ENCODE results near the gene DEPP1.

DEPP1 gene

DNA sequence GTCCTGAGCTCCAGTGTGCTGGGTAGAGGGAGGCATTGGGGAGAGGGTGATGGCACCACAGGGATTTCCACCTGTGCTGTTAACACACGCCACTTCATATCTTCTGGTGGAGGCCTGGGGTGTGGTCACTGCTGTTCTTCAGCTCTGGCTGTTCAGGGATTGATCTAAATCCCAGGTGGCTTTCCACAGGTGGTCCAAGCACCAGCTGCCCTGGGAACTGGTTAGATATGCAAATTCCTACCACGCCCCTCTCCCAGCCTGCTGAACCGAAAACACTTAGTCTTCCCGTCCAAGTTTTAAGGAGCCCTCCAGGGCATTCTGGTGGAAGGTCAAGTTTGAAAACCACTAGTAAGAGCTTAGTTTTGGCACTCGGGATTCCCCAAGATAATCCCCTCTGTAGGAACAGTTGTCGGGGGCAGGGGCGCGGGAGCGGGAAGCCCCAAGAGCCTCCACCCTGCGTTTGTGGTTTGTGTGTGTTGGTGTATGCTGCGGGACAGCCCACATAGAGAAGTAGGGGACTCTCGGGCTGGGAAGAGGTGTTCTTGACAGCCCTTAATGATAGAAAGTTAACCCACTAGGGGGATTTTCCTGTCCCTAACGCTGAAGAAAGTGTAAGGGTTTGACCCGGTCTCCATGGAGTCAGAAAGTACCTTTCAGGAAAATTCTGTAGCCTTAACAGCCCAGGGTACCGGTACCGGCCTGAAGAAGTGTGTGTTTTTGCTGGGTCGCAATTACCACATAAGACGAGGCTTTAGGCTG is 5.1 kb downstream of the DEPP1 start:
- peak in 1 of 2 experiments; percentile 49 for DNase-seq (ENCODE audit: low read depth in 1 of 2, low spot score in 1 of 2)
- no peaks in the 10 kb centered on the region for H3K27me3 ChIP-seq (ENCODE audit: insufficient read depth, poor library complexity, severe bottlenecking)
- H3K4me3 ChIP-seq (replicated peaks; ENCODE audit: insufficient read depth, low read length) = no peak overlapping the region
- peak overlapping the region; percentile 75 for H3K27ac ChIP-seq (replicated peaks)
- TF ChIP-seq GABPA (IDR thresholded peaks at IDR 0.05; ENCODE audit: low read depth) (no peak), POLR2AphosphoS5 (IDR thresholded peaks at IDR 0.05; ENCODE audit: low read depth) (no peak), SPI1 (IDR thresholded peaks at IDR 0.05; ENCODE audit: borderline replicate concordance, low read depth) (no peak)
- TF ChIP-seq, protein P1, sequence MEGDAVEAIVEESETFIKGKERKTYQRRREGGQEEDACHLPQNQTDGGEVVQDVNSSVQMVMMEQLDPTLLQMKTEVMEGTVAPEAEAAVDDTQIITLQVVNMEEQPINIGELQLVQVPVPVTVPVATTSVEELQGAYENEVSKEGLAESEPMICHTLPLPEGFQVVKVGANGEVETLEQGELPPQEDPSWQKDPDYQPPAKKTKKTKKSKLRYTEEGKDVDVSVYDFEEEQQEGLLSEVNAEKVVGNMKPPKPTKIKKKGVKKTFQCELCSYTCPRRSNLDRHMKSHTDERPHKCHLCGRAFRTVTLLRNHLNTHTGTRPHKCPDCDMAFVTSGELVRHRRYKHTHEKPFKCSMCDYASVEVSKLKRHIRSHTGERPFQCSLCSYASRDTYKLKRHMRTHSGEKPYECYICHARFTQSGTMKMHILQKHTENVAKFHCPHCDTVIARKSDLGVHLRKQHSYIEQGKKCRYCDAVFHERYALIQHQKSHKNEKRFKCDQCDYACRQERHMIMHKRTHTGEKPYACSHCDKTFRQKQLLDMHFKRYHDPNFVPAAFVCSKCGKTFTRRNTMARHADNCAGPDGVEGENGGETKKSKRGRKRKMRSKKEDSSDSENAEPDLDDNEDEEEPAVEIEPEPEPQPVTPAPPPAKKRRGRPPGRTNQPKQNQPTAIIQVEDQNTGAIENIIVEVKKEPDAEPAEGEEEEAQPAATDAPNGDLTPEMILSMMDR (IDR thresholded peaks at IDR 0.05; ENCODE audit: insufficient read depth, low read length) = no peak
- TF ChIP-seq, protein P2, sequence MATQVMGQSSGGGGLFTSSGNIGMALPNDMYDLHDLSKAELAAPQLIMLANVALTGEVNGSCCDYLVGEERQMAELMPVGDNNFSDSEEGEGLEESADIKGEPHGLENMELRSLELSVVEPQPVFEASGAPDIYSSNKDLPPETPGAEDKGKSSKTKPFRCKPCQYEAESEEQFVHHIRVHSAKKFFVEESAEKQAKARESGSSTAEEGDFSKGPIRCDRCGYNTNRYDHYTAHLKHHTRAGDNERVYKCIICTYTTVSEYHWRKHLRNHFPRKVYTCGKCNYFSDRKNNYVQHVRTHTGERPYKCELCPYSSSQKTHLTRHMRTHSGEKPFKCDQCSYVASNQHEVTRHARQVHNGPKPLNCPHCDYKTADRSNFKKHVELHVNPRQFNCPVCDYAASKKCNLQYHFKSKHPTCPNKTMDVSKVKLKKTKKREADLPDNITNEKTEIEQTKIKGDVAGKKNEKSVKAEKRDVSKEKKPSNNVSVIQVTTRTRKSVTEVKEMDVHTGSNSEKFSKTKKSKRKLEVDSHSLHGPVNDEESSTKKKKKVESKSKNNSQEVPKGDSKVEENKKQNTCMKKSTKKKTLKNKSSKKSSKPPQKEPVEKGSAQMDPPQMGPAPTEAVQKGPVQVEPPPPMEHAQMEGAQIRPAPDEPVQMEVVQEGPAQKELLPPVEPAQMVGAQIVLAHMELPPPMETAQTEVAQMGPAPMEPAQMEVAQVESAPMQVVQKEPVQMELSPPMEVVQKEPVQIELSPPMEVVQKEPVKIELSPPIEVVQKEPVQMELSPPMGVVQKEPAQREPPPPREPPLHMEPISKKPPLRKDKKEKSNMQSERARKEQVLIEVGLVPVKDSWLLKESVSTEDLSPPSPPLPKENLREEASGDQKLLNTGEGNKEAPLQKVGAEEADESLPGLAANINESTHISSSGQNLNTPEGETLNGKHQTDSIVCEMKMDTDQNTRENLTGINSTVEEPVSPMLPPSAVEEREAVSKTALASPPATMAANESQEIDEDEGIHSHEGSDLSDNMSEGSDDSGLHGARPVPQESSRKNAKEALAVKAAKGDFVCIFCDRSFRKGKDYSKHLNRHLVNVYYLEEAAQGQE (IDR thresholded peaks at IDR 0.05; ENCODE audit: insufficient replicate concordance, low read depth) = no peak

DNA sequence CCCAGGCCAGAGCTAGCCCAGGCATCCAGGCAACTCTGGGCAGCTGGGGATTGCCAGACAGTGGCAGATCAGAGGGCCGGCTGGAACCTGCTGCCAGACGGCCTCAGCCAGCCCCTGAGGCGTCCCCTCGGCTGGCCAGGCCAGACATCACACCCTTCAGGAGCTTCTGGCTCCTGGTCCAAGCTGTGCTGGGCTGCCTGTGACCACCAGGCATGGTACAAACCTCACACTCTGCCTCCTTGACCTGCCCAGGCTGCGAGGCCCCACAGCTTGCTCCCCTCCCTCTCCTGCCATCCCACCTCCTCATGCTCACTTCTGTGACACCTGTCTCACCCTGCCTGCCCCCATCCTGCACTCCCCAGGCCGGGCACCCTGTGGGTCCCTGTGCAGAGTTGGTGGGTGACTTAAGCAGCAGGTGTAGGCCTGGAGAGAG is 5.7 kb downstream of the DEPP1 start:
- H3K27ac ChIP-seq (replicated peaks) = peak overlapping the region; percentile 75
- H3K4me3 ChIP-seq (replicated peaks; ENCODE audit: insufficient read depth, low read length) = no peak overlapping the region
- DNase-seq (ENCODE audit: low read depth in 1 of 2, low spot score in 1 of 2) = no peak
- TF ChIP-seq, protein P2 (IDR thresholded peaks at IDR 0.05; ENCODE audit: insufficient replicate concordance, low read depth) = no peak
- TF ChIP-seq POLR2AphosphoS5 (IDR thresholded peaks at IDR 0.05; ENCODE audit: low read depth) (no peak), SPI1 (IDR thresholded peaks at IDR 0.05; ENCODE audit: borderline replicate concordance, low read depth) (no peak), GABPA (IDR thresholded peaks at IDR 0.05; ENCODE audit: low read depth) (no peak)
- TF ChIP-seq, protein P1 (IDR thresholded peaks at IDR 0.05; ENCODE audit: insufficient read depth, low read length) = no peak
- H3K27me3 ChIP-seq (ENCODE audit: insufficient read depth, poor library complexity, severe bottlenecking) = no peaks in the 10 kb centered on the region

DNA sequence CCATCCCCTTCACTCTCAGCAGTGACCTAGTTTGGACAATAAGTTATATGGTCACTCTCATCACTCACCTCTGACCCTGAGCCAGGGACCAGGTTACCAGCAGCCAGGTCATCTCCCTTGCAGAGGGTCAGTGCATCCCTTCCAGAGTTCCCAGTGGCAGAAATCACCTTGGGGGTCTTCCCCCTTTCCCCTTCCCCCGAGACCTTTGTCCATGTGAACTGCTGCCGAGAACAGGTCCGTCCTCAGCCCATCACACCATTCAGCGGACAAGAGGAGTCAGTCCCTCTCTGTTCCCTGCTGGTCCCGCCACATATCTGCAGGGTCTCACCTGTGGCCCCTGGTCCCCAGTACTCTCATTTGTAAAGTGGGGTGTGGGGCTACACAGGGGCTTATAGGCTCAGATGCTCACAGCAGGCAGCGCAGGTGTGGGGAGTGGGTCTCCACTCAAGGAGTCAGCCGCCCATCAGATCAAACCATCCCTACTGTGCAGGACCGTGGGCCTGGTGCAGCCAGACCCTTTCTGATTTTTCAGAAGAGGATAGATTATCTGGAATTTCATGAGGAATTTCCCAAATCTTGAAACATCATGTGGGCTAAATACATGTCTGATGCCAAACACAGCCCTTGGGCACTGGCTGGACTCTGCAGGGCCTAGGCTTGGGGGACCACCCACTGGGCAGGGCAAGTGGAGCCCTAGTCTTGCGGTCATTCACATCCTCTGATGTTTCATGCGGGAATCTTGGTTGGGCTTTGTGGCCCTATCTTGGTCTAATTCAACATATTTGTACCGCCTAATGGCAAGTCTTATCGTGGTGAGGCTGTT is 6.5 kb downstream of the DEPP1 start:
- H3K27ac ChIP-seq (replicated peaks) = no peak overlapping the region; the same call in 1 of the 2 replicates
- H3K27me3 ChIP-seq (ENCODE audit: insufficient read depth, poor library complexity, severe bottlenecking) = no peaks in the 10 kb centered on the region
- DNase-seq (ENCODE audit: low read depth in 1 of 2, low spot score in 1 of 2) = no peak
- TF ChIP-seq, protein P2 (IDR thresholded peaks at IDR 0.05; ENCODE audit: insufficient replicate concordance, low read depth) = no peak
- TF ChIP-seq GABPA (IDR thresholded peaks at IDR 0.05; ENCODE audit: low read depth) (no peak), POLR2AphosphoS5 (IDR thresholded peaks at IDR 0.05; ENCODE audit: low read depth) (no peak), SPI1 (IDR thresholded peaks at IDR 0.05; ENCODE audit: borderline replicate concordance, low read depth) (no peak)
- TF ChIP-seq, protein P1 (IDR thresholded peaks at IDR 0.05; ENCODE audit: insufficient read depth, low read length) = no peak
- no peak overlapping the region for H3K4me3 ChIP-seq (replicated peaks; ENCODE audit: insufficient read depth, low read length)

Measured in HL-60 (cell line).